NCI-H1105 (cell line): ENCODE data around the gene SOX5.
"Not testable (repeated sequence)": the region's sequence is repeated elsewhere in the genome, so short reads cannot be mapped to it uniquely, and the experiment has no call there.

Experiments used
- DNase-seq: peaks from one replicate; lab custom pipeline; 2025; lab: John Stamatoyannopoulos, UW

SOX5 gene

GRCh38 chr12:23909551-23909950, 39.9 kb downstream of the SOX5 start:
- no peak for DNase-seq

DNA sequence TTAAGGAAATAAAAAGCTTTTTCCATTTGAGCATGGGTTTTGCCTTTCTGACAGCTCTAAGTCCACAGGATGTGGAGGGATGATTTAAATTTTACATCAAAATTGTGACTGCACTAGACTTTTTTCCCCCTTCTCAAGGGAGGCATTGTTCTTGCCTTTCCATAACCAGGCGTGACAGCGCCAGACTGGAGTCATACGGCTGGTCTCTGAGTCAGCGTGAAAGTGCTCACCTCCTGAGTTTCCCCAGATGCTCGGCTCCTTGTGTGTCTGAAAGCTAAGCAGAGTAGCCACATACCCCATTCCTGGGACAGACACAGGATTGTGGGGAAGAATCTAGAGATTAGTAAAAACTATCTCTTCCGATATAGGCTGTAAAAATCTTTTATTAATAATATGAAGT, 43.1 kb downstream of the SOX5 start:
- DNase-seq = no peak

- DNase-seq = no peak
These were observed 50.0 kb downstream of the SOX5 start for GRCh38 chr12:23899434-23899833.

GRCh38 chr12:23898121-23898520, 51.3 kb downstream of the SOX5 start:
- DNase-seq = no peak

DNA sequence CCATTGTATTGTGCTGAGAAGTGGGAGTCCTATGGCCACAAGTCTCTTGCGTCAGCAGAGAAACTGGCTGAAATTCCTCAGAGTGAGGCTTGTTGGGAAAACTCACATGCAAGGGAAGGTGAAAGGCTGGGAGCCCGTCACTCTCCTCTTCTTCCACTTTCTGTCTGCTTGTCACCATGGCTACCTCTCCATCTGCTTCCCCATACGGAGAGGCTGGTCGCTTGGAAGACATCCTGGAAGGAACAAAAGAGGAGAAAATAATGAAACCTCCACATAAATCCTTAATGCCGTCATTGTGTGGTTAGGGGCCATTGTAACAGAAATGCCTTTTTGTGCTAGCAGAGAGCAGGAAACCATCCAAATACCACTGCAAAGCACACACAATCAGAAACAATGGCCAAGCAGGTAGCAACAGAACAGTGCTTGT, 53.7 kb downstream of the SOX5 start:
- DNase-seq = peak; percentile 46

GRCh38 chr12:23893611-23894010, 55.9 kb downstream of the SOX5 start:
- DNase-seq = no peak

GRCh38 chr12:23891115-23891514, 58.4 kb downstream of the SOX5 start:
- no peak for DNase-seq

- DNase-seq = no peak
These were observed 60.4 kb downstream of the SOX5 start for GRCh38 chr12:23889069-23889440.

- DNase-seq = no peak
These were observed 60.9 kb downstream of the SOX5 start for GRCh38 chr12:23888396-23889068.

GRCh38 chr12:23887055-23887835, 62.2 kb downstream of the SOX5 start:
- no peak for DNase-seq

- no peak for DNase-seq
These were observed 64.1 kb downstream of the SOX5 start for GRCh38 chr12:23885394-23885793.

GRCh38 chr12:23884909-23885308, 64.6 kb downstream of the SOX5 start:
- DNase-seq = no peak

DNA sequence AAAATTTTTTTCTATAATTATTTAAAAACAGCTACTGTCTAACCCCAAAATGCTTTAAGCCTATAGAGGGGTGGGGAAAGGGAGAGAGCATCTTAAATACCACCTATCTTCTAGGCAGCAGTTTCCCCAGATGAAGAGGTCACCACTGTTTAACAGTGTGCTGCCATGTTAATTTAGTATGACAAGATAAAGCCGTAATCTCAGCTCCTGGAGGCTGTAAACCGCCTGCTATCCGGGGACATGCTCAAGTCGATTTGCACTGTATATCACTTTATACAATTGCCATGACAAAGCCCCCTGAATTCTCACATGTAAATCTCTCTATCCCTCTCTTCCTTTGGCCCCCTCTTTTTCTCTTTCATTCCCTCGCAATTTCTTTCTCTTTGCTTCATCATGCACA, 68.5 kb downstream of the SOX5 start:
- DNase-seq = no peak

DNA sequence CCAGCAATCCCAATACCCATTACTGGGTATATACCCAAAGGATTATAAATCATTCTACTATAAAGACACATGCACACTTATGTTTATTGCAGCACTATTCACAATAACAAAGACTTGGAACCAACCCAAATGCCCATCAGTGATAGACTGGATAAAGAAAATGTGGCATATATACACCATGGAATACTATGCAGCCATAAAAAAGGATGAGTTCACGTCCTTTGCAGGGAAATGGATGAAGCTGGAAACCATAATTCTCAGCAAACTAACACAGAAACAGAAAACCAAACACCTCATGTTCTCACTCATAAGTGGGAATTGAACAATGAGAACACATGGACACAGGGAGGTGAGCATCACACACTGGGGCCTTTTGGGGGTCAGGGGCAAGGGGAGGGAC, 72.9 kb downstream of the SOX5 start:
- not testable (repeated sequence) for DNase-seq

- DNase-seq = no peak
These were observed 81.7 kb downstream of the SOX5 start for GRCh38 chr12:23867794-23868193.

DNA sequence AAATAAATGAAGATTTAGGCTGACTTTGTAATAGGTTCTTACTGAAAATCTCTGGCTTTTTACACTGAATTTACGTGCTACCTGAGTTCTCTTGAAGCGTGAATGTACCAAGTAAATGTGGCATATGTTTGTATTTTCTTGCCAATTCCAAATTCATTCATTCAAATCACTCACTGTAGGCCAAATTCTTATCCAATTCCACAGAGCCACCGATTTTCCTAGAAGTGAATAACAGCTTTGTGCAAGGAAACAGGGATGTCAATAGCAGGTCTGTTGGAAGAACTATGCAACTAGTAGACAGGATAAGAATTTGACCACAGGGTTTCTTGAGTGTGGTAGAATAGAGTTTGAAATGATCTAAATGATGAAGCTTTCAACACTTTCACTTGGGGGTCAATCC, 86.8 kb downstream of the SOX5 start:
- no peak for DNase-seq

DNA sequence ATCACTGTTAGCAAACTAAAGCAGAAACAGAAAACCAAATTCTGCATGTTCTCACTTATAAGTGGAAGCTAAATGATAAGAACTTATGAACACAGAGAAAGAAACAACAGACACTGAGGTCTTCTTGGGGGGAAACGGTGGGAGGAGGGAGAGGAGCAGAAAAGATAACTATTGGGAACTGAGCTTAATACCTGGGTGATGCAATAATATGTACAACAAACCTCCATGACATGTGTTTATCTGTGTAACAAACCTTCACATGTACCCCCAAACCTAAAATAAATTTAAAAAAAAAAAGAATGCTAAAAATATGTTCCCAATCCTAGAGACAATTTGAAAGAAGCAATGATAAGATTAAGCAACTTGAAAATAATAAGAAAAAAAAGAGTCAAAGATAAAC, 89.5 kb downstream of the SOX5 start:
- DNase-seq = no peak

DNA sequence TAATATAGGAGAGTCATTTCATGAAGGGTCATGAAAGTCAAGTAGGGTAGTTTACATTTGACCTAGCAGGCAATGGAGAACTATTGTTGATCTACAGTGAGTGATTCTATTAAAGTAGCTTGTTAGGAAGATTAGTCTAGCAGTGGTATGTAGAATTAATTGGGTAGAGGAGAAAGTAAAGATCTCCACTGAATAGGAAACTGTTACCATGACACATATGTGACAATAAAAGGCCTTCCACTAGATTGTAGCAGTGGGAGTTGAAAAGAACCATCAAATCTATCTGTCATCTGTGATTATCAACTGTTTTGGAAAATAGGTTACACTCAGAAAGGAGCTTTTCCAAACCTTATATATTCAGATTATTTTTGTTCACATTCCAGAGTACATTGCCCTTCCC, 92.3 kb downstream of the SOX5 start:
- no peak for DNase-seq

DNA sequence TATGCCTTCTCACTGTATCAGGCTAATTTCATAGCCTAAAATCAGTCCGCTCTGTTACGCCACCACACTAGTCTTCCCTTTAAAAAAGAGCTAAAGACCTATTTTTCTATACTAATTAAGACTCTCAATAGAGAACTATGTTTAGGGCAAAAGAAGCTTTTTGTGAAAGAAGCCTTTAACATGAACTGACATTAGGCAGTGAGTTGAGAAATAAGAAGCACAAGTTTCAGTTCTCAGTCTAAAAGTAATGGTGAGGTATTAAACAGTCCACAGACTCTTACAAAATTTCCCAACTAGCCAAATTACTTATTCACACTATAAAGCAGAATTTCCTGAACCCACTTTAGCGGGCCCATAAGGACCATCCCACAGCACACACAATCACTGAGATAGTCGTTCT, 93.7 kb downstream of the SOX5 start:
- no peak for DNase-seq

GRCh38 chr12:23854598-23854997, 94.9 kb downstream of the SOX5 start:
- no peak for DNase-seq

DNA sequence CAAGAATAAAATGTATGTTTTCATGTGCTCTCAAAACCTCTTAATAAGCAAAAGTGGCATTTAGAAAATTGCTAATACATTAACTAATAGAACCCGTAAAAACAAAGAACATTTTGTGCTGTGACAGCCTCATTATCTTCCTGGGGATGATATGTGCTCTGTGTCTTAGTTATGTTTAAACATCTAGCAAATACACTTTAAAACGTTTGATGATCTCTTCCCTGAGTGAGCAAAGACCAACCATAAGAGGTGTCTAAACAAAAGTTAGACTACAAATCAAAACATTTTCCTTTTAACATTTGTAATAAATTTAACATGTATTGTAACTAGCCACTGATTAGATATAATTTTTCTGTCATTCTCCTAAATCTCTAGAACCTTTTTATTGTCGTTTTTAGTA, 95.8 kb downstream of the SOX5 start:
- DNase-seq = no peak

DNA sequence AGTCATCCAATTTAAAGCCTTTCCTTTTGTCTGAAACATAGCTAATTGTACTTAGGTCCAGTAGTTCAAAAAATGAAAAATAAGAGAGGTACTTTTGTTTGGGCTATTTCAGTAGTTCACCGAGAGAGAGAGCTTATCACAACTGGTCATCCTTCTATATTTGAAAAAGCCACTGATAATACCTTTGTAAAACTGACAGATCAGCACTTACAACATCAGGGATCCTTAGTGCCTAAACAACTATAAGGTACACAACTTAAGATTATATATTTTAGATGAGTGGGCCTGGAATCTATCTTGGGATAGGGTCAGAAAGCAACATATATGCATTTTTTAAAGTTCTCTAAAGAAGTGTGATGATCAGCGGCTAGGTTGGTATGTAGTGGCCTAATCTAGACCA, 97.9 kb downstream of the SOX5 start:
- DNase-seq = no peak

GRCh38 chr12:23847857-23848256, 101.6 kb downstream of the SOX5 start:
- DNase-seq = no peak

GRCh38 chr12:23843958-23844357, 105.5 kb downstream of the SOX5 start:
- no peak for DNase-seq
